Liver (tissue), 9 donors: ENCODE measurements around the gene EPB41L4B. TPM values are rescaled to one million over a fixed set of nuclear protein-coding genes. Genes with fewer than 3 reads are reported as not detected.

Source experiments
- DNase-seq: peaks from one replicate; pipeline ENCODE4 v3.0.0-alpha.2; 2017; ENCODE audit warnings: low spot score
- H3K27ac ChIP-seq, 2 donors: one replicate each; pipeline ENCODE4 v1.7.0; 2013; ENCODE audit warnings: inconsistent platforms in 2 of 2, low read length in 2 of 2, control low read depth in 1 of 2, low read depth in 1 of 2, mild to moderate bottlenecking in 1 of 2
- H3K27me3 ChIP-seq, 4 donors: one replicate each; pipeline versions ENCODE4 v1.6.1 to v1.7.0; 2013; ENCODE audit warnings: low read length in 3 of 4, inconsistent platforms in 1 of 4, mild to moderate bottlenecking in 1 of 4, moderate library complexity in 1 of 4; ENCODE audit not compliant: control insufficient read depth in 4 of 4, insufficient read depth in 4 of 4
- H3K36me3 ChIP-seq, 4 donors: one replicate each; pipeline versions ENCODE4 v1.6.1 to v1.7.0; 2013; ENCODE audit warnings: low read length in 3 of 4, mild to moderate bottlenecking in 3 of 4, low read depth in 1 of 4, moderate library complexity in 1 of 4; ENCODE audit not compliant: control insufficient read depth in 4 of 4, insufficient read depth in 3 of 4
- H3K4me1 ChIP-seq, 4 donors: one replicate each; pipeline versions ENCODE4 v1.6.1 to v1.7.0; 2013; ENCODE audit warnings: low read length in 3 of 4, mild to moderate bottlenecking in 3 of 4, moderate library complexity in 1 of 4; ENCODE audit not compliant: control insufficient read depth in 4 of 4, insufficient read depth in 4 of 4
- H3K4me3 ChIP-seq, 3 donors: one replicate each; pipeline versions ENCODE4 v1.6.1 to v1.7.0; 2013; ENCODE audit warnings: low read length in 3 of 3, control low read depth in 1 of 3, low read depth in 1 of 3, mild to moderate bottlenecking in 1 of 3
- H3K9ac ChIP-seq, 2 donors: one replicate each; pipeline ENCODE4 v1.7.0; 2013; ENCODE audit warnings: low read length in 2 of 2, mild to moderate bottlenecking in 2 of 2, moderate library complexity in 2 of 2, control low read depth in 1 of 2, low read depth in 1 of 2
- H3K9me3 ChIP-seq, 4 donors: one replicate each; pipeline versions ENCODE4 v1.6.1 to v1.7.0; 2013; ENCODE audit warnings: low read length in 3 of 4; ENCODE audit not compliant: control insufficient read depth in 4 of 4
- FOXA2 ChIP-seq: IDR thresholded peaks from 2 replicates; pipeline ENCODE4 v1.6.1; 2016; ENCODE audit warnings: antibody characterized with exemption
- GABPA ChIP-seq, 2 donors: IDR thresholded peaks in 1 of 2; conservative IDR thresholded peaks in 1 of 2; 2 replicates each; pipeline ENCODE4 v1.6.1; 2016; ENCODE audit warnings: antibody characterized with exemption in 2 of 2, mild to moderate bottlenecking in 1 of 2, moderate library complexity in 1 of 2
- HNF4A ChIP-seq, 2 donors: conservative IDR thresholded peaks; 2 replicates each; pipeline ENCODE4 v1.6.1; 2016; ENCODE audit warnings: antibody characterized with exemption in 2 of 2, mild to moderate bottlenecking in 2 of 2
- HNF4G ChIP-seq: IDR thresholded peaks from 2 replicates; pipeline ENCODE4 v1.6.1; 2016; ENCODE audit warnings: antibody characterized with exemption
- JUND ChIP-seq, 2 donors: IDR thresholded peaks; 2 replicates each; pipeline ENCODE4 v1.6.1; 2016; ENCODE audit warnings: antibody characterized with exemption in 2 of 2
- NR2F2 ChIP-seq: IDR thresholded peaks from 2 replicates; pipeline ENCODE4 v1.6.1; 2016; ENCODE audit warnings: antibody characterized with exemption
- RXRA ChIP-seq, 2 donors: IDR thresholded peaks; 2 replicates each; pipeline ENCODE4 v1.6.1; 2017 to 2018; ENCODE audit warnings: antibody characterized with exemption in 2 of 2, mild to moderate bottlenecking in 1 of 2
- SP1 ChIP-seq: IDR thresholded peaks from 2 replicates; pipeline ENCODE4 v1.6.1; 2018; ENCODE audit warnings: antibody characterized with exemption, mild to moderate bottlenecking
- TAF1 ChIP-seq: conservative IDR thresholded peaks from 2 replicates; pipeline ENCODE4 v1.6.1; 2016; ENCODE audit warnings: antibody characterized with exemption, mild to moderate bottlenecking
- YY1 ChIP-seq: IDR thresholded peaks from 2 replicates; pipeline ENCODE4 v1.6.1; 2016; ENCODE audit warnings: antibody characterized with exemption, mild to moderate bottlenecking
- WGBS: extraction: QIAGEN DNeasy Blood & Tissue Kit; methylation state at CpG from one replicate; pipeline ENCODE4 v1.1.7; 2013; 5-methylcytosine and 5-hydroxymethylcytosine counted together
- polyA plus RNA-seq, 2 donors: library from polyadenylated mRNA; stranded (reverse) in 1 of 2; unstranded in 1 of 2; fragments of 200-250 nt in 1 of 2; fragments of >200 nt in 1 of 2; fragmentation: Nextera tagmentation in 1 of 2; extraction: Ambion mirVana in 1 of 2; gene quantifications; one replicate each; pipeline versions ENCODE4 v1.2.1 to v1.2.3, GENCODE V29; 2013 to 2015
- total RNA-seq, 2 donors: library from RNA; depleted of rRNA; stranded (reverse); fragments of >200 nt; gene quantifications; one replicate each; pipeline ENCODE4 v1.2.3, GENCODE V29; 2014
- TF ChIP-seq, protein P1 (sequence below): IDR thresholded peaks from 2 replicates; pipeline ENCODE4 v1.6.1; 2016; ENCODE audit warnings: antibody characterized with exemption, mild to moderate bottlenecking
- TF ChIP-seq, protein P2 (sequence below): fragments of 150-350 bp; IDR thresholded peaks from 2 replicates; pipeline ENCODE4 v1.5.1; 2017; ENCODE audit warnings: improper control_type of control experiment, low read depth, low read length; ENCODE audit not compliant: missing input control
- TF ChIP-seq, protein P3 (sequence below): IDR thresholded peaks from 2 replicates; pipeline ENCODE4 v1.6.1; 2016; ENCODE audit warnings: antibody characterized with exemption
- donor health status: healthy.
- donor health status: healthy.
- donor health status: healthy.
- donor health status: healthy.
- donor health status: healthy.

EPB41L4B gene
- total and polyA plus RNA-seq, 4 donors, result 9.9 to 42.6 (median 23.9) TPM

DNA sequence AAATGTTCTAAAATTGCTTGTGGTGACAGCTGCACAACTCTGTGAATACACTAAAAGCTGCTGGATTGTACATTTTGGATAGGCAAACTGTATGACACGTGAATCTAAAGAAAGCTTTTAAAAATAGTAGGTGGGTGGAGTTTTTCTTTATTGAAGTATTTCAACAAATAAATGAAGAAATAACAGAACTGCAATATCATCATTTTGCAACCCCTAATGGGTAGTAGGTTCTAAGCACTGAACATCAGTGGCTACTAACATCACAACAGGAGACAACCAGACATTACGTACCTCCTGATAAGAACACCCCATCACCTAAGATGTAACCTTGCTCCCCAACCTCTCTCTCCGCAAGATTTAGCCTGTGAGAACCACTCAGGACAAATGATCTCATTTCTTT, 38.6 kb downstream of the EPB41L4B start:
- TF ChIP-seq HNF4A (conservative IDR thresholded peaks at IDR 0.05), result no peak
- TF ChIP-seq FOXA2, result no peak
- no peak for TF ChIP-seq NR2F2
- no peak for TF ChIP-seq RXRA (IDR thresholded peaks at IDR 0.05)
- TF ChIP-seq, protein P1, sequence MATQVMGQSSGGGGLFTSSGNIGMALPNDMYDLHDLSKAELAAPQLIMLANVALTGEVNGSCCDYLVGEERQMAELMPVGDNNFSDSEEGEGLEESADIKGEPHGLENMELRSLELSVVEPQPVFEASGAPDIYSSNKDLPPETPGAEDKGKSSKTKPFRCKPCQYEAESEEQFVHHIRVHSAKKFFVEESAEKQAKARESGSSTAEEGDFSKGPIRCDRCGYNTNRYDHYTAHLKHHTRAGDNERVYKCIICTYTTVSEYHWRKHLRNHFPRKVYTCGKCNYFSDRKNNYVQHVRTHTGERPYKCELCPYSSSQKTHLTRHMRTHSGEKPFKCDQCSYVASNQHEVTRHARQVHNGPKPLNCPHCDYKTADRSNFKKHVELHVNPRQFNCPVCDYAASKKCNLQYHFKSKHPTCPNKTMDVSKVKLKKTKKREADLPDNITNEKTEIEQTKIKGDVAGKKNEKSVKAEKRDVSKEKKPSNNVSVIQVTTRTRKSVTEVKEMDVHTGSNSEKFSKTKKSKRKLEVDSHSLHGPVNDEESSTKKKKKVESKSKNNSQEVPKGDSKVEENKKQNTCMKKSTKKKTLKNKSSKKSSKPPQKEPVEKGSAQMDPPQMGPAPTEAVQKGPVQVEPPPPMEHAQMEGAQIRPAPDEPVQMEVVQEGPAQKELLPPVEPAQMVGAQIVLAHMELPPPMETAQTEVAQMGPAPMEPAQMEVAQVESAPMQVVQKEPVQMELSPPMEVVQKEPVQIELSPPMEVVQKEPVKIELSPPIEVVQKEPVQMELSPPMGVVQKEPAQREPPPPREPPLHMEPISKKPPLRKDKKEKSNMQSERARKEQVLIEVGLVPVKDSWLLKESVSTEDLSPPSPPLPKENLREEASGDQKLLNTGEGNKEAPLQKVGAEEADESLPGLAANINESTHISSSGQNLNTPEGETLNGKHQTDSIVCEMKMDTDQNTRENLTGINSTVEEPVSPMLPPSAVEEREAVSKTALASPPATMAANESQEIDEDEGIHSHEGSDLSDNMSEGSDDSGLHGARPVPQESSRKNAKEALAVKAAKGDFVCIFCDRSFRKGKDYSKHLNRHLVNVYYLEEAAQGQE, result no peak
- no peak for TF ChIP-seq HNF4G
- TF ChIP-seq, protein P2, sequence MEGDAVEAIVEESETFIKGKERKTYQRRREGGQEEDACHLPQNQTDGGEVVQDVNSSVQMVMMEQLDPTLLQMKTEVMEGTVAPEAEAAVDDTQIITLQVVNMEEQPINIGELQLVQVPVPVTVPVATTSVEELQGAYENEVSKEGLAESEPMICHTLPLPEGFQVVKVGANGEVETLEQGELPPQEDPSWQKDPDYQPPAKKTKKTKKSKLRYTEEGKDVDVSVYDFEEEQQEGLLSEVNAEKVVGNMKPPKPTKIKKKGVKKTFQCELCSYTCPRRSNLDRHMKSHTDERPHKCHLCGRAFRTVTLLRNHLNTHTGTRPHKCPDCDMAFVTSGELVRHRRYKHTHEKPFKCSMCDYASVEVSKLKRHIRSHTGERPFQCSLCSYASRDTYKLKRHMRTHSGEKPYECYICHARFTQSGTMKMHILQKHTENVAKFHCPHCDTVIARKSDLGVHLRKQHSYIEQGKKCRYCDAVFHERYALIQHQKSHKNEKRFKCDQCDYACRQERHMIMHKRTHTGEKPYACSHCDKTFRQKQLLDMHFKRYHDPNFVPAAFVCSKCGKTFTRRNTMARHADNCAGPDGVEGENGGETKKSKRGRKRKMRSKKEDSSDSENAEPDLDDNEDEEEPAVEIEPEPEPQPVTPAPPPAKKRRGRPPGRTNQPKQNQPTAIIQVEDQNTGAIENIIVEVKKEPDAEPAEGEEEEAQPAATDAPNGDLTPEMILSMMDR, result no peak
- TF ChIP-seq SP1, result no peak
- no peak for TF ChIP-seq JUND (IDR thresholded peaks at IDR 0.05)
- no peak for TF ChIP-seq GABPA (IDR thresholded peaks at IDR 0.05 in 1 of 2, conservative IDR thresholded peaks at IDR 0.05 in 1 of 2)
- TF ChIP-seq, protein P3, sequence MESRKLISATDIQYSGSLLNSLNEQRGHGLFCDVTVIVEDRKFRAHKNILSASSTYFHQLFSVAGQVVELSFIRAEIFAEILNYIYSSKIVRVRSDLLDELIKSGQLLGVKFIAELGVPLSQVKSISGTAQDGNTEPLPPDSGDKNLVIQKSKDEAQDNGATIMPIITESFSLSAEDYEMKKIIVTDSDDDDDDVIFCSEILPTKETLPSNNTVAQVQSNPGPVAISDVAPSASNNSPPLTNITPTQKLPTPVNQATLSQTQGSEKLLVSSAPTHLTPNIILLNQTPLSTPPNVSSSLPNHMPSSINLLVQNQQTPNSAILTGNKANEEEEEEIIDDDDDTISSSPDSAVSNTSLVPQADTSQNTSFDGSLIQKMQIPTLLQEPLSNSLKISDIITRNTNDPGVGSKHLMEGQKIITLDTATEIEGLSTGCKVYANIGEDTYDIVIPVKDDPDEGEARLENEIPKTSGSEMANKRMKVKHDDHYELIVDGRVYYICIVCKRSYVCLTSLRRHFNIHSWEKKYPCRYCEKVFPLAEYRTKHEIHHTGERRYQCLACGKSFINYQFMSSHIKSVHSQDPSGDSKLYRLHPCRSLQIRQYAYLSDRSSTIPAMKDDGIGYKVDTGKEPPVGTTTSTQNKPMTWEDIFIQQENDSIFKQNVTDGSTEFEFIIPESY, result no peak
- no peak for TF ChIP-seq YY1
- TF ChIP-seq TAF1, result no peak
- DNase-seq, result no peak
- Histone ChIP-seq H3K4me1 (peaks cover 4 to 24% (median 11%) of the 10 kb centered on the region in 4 donors), H3K9me3 (no peaks in the 10 kb centered on the region), H3K36me3 (no peaks in the 10 kb centered on the region), H3K4me3 (no peak overlapping the region), H3K27ac (no peak overlapping the region), H3K9ac (no peak overlapping the region), H3K27me3 (no peaks in the 10 kb centered on the region)
- 94% methylated on average over 3 of the region's 3 CpGs for WGBS

DNA sequence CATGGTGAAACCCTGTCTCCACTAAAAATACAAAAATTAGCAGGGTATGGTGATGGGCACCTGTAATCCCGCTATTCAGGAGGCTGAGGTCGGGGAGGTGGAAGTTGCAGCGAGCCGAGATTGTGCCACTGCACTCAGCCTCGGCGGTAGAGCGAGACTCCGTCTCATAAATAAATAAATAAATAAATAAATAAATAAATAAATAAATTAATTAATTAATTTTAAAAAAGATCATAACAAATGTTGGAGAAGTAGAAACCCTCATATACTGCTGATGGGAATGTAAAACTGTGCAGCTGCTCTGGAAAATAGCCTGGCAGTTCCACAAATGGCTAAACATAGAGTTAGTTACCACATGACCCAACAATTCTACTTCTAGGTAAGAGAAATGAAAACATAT, 39.3 kb downstream of the EPB41L4B start:
- Histone ChIP-seq H3K27ac (no peak overlapping the region), H3K4me3 (no peak overlapping the region), H3K4me1 (peaks cover 6 to 29% (median 19%) of the 10 kb centered on the region in 4 donors), H3K9ac (no peak overlapping the region), H3K9me3 (no peaks in the 10 kb centered on the region), H3K27me3 (no peaks in the 10 kb centered on the region), H3K36me3 (no peaks in the 10 kb centered on the region)
- 97% methylated on average over 8 of the region's 8 CpGs for WGBS
- TF ChIP-seq NR2F2, result no peak
- TF ChIP-seq TAF1, result no peak
- TF ChIP-seq SP1, result no peak
- no peak for TF ChIP-seq JUND (IDR thresholded peaks at IDR 0.05)
- TF ChIP-seq, protein P3, result no peak
- DNase-seq, result no peak
